ENCODE data around the gene POLG2.
"Not testable (repeated sequence)": the region's sequence is repeated elsewhere in the genome, so short reads cannot be mapped to it uniquely, and the experiment has no call there.

Gene POLG2

DNA sequence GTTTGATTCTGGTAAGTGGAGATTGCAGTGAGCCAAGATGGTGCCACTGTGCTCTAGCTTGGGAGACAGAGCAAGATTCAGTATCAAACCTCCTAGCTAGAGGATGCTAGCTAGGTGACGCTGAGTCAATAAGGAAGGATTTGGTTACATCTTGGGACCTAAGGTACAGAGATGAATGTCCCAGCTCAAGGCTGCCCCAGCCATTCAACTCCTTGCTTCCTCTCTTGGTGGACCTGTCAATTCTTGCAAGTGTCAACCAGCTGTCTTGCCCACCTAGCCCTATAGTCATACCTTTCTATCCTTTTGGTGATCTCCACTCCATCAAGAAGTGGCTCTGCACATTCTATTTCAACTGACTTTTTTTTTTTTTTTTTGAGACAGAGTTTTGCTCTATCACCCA is 49.3 kb downstream of the POLG2 start:
- H3K9me3 Mint-ChIP-seq = no peaks in the 10 kb centered on the region
- no peaks in the 10 kb centered on the region for H3K36me3 Mint-ChIP-seq
- H3K27ac Mint-ChIP-seq = peak overlapping the region; percentile 34
- DNase-seq (ENCODE audit: low spot score in 2 of 2) = no peak
- peaks cover 16% of the 10 kb centered on the region for H3K4me1 Mint-ChIP-seq
- H3K4me3 Mint-ChIP-seq = no peak overlapping the region
- peak; percentile 91 for ATAC-seq

DNA sequence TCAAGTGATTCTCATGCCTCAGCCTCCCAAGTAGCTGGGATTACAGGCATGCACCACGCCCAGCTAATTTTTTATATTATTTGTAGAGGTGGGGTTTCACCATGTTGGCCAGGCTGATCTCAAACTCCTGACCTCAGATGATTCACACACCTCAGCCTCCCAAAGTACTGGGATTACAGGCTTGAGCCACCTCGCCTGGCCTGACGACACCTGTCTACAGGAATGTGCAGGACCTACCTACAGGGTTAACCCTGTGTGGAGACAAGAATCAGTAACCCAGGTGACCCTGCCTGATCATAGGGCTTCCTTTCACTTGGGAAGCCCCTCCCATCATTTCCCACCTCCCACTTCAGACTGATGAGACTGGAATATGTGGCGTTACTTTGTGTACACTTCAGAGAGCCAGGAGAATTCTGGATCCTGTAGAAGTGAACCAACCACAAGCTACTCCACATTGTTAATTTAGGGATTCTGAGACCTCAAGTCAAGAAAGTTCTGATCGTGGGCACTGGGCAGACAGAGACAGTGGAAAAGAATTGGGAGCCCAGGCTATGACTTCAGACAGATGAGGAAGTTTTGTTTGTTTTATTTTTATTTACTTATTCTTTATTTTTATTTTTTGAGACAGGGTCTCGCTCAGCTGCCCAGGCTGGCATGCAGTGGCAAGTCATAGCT is 53.6 kb downstream of the POLG2 start:
- no peaks in the 10 kb centered on the region for H3K36me3 Mint-ChIP-seq
- peaks cover 17% of the 10 kb centered on the region for H3K4me1 Mint-ChIP-seq
- H3K9me3 Mint-ChIP-seq = peaks cover 9% of the 10 kb centered on the region
- DNase-seq (ENCODE audit: low spot score in 2 of 2) (no peak), ATAC-seq (no peak)
- no peak overlapping the region for H3K4me3 Mint-ChIP-seq
- H3K27ac Mint-ChIP-seq = peak overlapping the region; percentile 10

DNA sequence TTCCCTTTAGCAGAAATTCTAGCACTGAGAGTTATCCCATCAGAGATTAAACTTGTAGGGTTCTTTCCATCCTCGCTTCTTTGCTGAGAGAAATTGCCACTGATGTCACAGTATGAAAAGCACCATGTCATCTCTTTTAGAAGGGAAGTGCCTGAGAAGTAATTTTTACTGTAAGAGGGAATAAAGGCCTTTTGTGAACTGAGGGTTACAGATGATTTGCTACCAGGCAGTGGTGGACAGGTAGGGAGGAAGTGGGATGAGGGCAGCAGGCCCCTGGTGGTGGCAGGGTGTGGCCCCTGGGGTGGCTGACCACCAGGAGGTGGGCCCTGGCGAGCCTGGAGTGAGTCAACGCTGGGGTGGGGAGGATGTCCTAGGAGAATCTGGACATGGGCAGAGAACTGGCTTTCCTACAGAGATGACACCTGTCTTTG is 54.3 kb downstream of the POLG2 start:
- Mint-ChIP-seq H3K4me3 (peak overlapping the region; percentile 48), H3K27ac (peak overlapping the region; percentile 63), H3K9me3 (peaks cover 9% of the 10 kb centered on the region), H3K4me1 (peaks cover 16% of the 10 kb centered on the region), H3K36me3 (no peaks in the 10 kb centered on the region)
- ATAC-seq = peak; percentile 40
- DNase-seq (ENCODE audit: low spot score in 2 of 2) = no peak

DNA sequence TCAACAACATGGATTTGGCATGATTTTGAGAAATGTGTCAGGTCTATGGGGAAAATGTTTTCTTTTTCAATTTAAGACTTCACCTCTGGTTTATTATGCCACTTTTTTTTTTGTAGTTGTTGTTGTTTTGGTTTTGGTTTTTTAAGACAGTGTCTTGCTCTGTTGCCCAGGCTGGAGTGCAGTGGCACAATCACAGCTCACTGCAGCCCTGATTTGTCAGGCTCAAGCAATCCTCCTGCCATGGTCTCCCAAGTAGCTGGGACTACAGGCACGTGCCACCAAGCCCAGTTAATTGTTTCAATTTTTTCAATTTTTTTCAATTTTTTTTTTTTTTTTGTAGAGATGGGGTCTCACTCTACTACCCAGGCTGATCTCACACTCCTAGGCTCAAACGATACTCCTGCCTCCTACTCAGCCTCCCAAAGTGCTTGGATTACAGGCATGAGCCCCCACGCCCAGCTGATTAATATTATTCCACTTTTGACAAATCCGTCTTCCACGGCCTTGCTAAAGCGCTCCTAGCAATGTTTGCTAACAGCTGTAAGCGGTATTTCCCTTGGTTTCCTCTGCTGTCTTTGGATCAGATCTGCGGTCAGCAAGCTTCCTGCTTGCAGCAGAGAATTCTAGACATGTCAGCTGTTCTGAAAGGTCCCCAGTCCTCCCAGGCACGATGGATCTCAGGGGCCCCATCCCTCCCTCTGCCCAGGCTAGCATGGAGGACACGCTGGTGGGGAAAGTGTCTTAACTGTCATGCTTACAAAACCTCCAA is 54.9 kb downstream of the POLG2 start:
- Mint-ChIP-seq H3K36me3 (no peaks in the 10 kb centered on the region), H3K4me3 (peak overlapping the region; percentile 48), H3K4me1 (peaks cover 10% of the 10 kb centered on the region), H3K27ac (peak overlapping the region; percentile 63), H3K9me3 (peaks cover 9% of the 10 kb centered on the region)
- DNase-seq (ENCODE audit: low spot score in 2 of 2) (no peak), ATAC-seq (peak; percentile 34)

DNA sequence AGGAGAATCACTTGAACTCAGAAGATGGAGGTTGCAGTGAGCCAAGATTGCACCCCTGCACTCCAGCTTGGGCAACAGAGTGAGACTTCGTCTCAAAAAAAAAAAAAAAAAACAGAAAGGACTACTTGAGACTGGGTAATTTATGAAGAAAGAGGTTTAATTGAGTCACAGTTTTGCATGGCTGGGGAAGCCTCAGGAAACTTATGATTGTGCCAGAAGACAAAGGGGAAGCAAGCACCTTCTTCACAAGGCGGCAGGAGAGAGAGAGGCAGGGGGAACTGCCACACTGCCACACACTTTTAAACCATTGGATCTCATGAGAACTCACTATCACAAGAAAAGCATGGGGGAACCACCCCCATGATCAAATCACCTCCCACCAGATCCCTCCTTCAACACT is 56.9 kb downstream of the POLG2 start:
- DNase-seq (ENCODE audit: low spot score in 2 of 2) (no peak), ATAC-seq (no peak)
- peaks cover 10% of the 10 kb centered on the region for H3K4me1 Mint-ChIP-seq
- H3K9me3 Mint-ChIP-seq = peaks cover 9% of the 10 kb centered on the region
- no peaks in the 10 kb centered on the region for H3K36me3 Mint-ChIP-seq
- no peak overlapping the region for H3K4me3 Mint-ChIP-seq
- no peak overlapping the region for H3K27ac Mint-ChIP-seq

DNA sequence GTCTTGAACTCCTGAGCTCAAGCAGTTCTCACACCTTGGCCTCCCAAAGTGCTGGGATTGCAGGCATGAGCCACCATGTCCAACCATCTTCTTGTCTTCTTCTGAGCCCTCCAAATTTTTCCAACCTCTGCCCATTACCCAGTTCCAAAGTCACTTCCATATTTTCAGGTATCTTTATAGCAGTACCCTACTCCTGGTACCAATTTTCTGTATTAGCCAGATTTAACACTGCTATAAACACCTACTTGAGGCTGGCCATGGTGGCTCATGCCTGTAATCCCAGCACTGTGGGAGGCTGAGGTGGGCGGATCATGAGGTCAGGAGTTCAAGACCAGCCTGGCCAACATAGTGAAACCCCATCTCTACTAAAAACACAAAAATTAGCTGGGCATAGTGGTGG is 57.3 kb downstream of the POLG2 start:
- not testable (repeated sequence) for DNase-seq (ENCODE audit: low spot score in 2 of 2); H3K9me3 Mint-ChIP-seq; H3K36me3 Mint-ChIP-seq; ATAC-seq; H3K27ac Mint-ChIP-seq; H3K4me3 Mint-ChIP-seq
- peaks cover 10% of the 10 kb centered on the region for H3K4me1 Mint-ChIP-seq

DNA sequence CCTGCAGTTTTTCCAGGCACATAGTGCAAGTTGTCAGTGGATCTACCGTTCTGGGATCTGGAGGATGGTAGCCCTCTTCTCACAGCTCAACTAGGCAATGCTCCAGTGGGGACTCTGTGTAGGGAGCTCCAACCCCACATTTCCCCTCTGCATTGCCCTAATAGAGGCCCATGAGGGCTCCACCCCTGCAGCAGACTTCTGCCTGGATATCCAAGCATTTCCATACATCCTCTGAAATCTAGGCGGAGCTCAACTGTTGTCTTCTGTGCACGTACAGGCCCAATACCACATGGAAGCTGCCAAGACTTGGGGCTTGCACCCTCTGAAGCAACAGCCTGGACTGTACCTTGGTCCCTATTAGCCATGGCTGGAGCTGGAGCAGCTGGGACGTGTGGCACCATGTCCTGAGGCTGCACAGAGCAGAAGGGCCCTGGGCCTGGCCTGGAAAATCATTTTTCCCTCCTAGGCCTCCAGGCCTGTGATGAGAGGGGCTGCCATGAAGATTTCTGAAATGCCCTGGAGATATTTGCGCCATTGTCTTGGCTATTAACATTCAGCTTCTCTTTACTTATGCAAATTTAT is 58.8 kb downstream of the POLG2 start:
- Mint-ChIP-seq H3K27ac (no peak overlapping the region), H3K4me1 (peaks cover 10% of the 10 kb centered on the region), H3K4me3 (no peak overlapping the region), H3K9me3 (peaks cover 9% of the 10 kb centered on the region), H3K36me3 (no peaks in the 10 kb centered on the region)
- DNase-seq (ENCODE audit: low spot score in 2 of 2) = no peak
- no peak for ATAC-seq

DNA sequence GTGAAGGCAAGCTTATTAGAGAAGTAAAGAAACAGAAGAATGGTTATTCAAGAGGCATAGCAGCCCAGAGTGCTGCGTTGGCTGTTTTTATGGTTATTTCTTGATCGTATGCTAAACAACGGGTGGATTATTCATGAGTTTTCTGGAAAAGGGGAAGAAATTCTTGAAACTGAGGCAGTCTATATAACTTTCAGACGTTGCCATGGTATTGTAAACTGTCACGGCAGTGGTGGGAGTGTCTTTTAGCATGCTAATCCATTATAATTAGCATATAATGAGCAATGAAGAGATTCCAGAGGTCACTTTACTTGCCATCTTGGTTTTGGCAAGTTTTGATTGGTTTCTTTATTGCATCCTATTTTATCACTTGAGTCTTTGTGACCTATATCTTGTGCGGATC is 65.3 kb downstream of the POLG2 start:
- DNase-seq (ENCODE audit: low spot score in 2 of 2) = no peak
- H3K27ac Mint-ChIP-seq = no peak overlapping the region
- no peak for ATAC-seq
- no peaks in the 10 kb centered on the region for H3K4me1 Mint-ChIP-seq
- H3K9me3 Mint-ChIP-seq = no peaks in the 10 kb centered on the region
- H3K4me3 Mint-ChIP-seq = no peak overlapping the region
- no peaks in the 10 kb centered on the region for H3K36me3 Mint-ChIP-seq

DNA sequence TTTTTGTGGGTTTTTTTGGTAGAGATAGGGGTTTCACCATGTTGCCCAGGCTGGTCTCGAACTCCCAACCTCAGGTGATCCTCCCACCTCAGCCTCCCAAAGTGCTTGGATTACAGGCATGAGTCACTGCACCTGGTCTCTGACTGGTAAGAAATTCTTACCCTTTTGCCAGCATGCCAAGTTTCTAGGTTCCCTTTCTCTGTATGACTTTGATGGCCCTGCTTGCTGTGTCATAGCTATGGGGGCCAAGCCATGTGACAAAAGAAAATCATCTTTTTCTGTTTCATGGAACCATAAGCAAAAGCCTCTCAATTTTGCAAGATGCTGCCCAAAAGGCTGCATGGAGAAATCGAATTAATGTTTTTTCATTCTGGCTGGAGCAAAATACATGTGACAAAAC is 66.8 kb downstream of the POLG2 start:
- H3K27ac Mint-ChIP-seq; H3K36me3 Mint-ChIP-seq; H3K4me3 Mint-ChIP-seq; ATAC-seq; DNase-seq (ENCODE audit: low spot score in 2 of 2); H3K9me3 Mint-ChIP-seq; H3K4me1 Mint-ChIP-seq: not testable (repeated sequence)

DNA sequence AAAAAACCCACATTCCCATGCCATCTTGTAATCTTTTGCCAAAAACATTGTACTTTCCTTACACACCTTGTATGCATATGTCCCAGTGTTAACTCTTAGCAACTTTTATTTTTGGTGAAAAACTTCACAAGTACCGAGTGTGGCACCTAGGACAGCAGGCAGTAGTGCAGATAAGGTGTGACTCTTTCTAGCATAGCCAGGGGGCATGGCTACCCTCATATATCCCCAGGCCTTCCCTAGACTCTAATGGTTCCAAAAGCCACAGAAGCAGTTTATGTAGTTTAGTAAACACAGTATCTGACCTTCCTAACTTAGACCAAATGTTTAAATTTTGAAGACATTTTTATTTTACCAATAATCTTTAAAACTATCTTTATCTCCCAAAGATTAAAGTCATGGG is 68.4 kb downstream of the POLG2 start:
- no peak for DNase-seq (ENCODE audit: low spot score in 2 of 2)
- Mint-ChIP-seq H3K27ac (no peak overlapping the region), H3K4me3 (no peak overlapping the region), H3K36me3 (no peaks in the 10 kb centered on the region), H3K4me1 (no peaks in the 10 kb centered on the region), H3K9me3 (no peaks in the 10 kb centered on the region)
- ATAC-seq = no peak
